HepG2 (cell line): ENCODE results near the gene PIGO. TPM values are rescaled to one million over a fixed set of nuclear protein-coding genes. Genes with fewer than 3 reads are reported as not detected.

Source experiments
- HNRNPL ChIP-seq: fragments of 200-400 bp; formaldehyde crosslinking; IDR thresholded peaks from 2 replicates; pipeline ENCODE4 v1.6.1; 2017; ENCODE audit warnings: mild to moderate bottlenecking, low read depth, low read length
- PCBP1 ChIP-seq: fragments of 200-400 bp; formaldehyde crosslinking; IDR thresholded peaks from 2 replicates; pipeline ENCODE4 v1.6.1; 2017; ENCODE audit warnings: mild to moderate bottlenecking, low read depth, low read length, borderline replicate concordance
- POLR2AphosphoS5 ChIP-seq: IDR thresholded peaks from 2 replicates; pipeline ENCODE4 v1.6.1; 2012; ENCODE audit warnings: low read depth, low read length
- STAT5B ChIP-seq: sonication (generic); formaldehyde crosslinking; IDR thresholded peaks from 2 replicates; pipeline ENCODE4 v1.4.0; 2020; ENCODE audit warnings: missing genetic modification reagents
- TERF1 ChIP-seq: sonication (generic); formaldehyde crosslinking; IDR thresholded peaks from 2 replicates; pipeline ENCODE4 v1.8.0; 2022; ENCODE audit warnings: mild to moderate bottlenecking, missing genetic modification reagents, moderate library complexity
- TRIM24 ChIP-seq: sonication (generic); formaldehyde crosslinking; IDR thresholded peaks from 2 replicates; pipeline ENCODE4 v1.8.0; 2022; ENCODE audit warnings: mild to moderate bottlenecking, missing genetic modification reagents
- ZFP41 ChIP-seq: sonication (generic); formaldehyde crosslinking; IDR thresholded peaks from 2 replicates; pipeline ENCODE4 v1.4.0; 2020; ENCODE audit warnings: mild to moderate bottlenecking, missing genetic modification reagents, borderline replicate concordance
- ZNF18 ChIP-seq: sonication (generic); formaldehyde crosslinking; IDR thresholded peaks from 2 replicates; pipeline ENCODE4 v1.8.0; 2022; ENCODE audit warnings: mild to moderate bottlenecking, missing genetic modification reagents; ENCODE audit not compliant: insufficient replicate concordance
- ZNF234 ChIP-seq: sonication (generic); formaldehyde crosslinking; conservative IDR thresholded peaks from 2 replicates; pipeline ENCODE4 v1.5.1; 2020; ENCODE audit warnings: mild to moderate bottlenecking, missing genetic modification reagents
- ZNF484 ChIP-seq: sonication (generic); formaldehyde crosslinking; IDR thresholded peaks from 2 replicates; pipeline ENCODE4 v1.5.1; 2020; ENCODE audit warnings: mild to moderate bottlenecking, low read depth, missing genetic modification reagents, borderline replicate concordance
- ZNF558 ChIP-seq: sonication (generic); formaldehyde crosslinking; IDR thresholded peaks from 2 replicates; pipeline ENCODE4 v1.9.0; 2022; ENCODE audit warnings: mild to moderate bottlenecking, missing genetic modification reagents, borderline replicate concordance
- ZNF576 ChIP-seq: sonication (generic); formaldehyde crosslinking; IDR thresholded peaks from 2 replicates; pipeline ENCODE4 v1.4.0; 2020; ENCODE audit warnings: mild to moderate bottlenecking, missing genetic modification reagents
- ZNF788 ChIP-seq: sonication (generic); formaldehyde crosslinking; IDR thresholded peaks from 2 replicates; pipeline ENCODE4 v1.5.0; 2020; ENCODE audit warnings: mild to moderate bottlenecking, missing genetic modification reagents, borderline replicate concordance
- ZSCAN30 ChIP-seq: sonication (generic); formaldehyde crosslinking; IDR thresholded peaks from 2 replicates; pipeline ENCODE4 v1.5.0; 2020; ENCODE audit warnings: mild to moderate bottlenecking, missing genetic modification reagents
- polyA plus RNA-seq, 8 experiments: library from polyadenylated mRNA; depleted of rRNA in 3 of 8; stranded (reverse) in 7 of 8; unstranded in 1 of 8; fragments of >200 nt; fragmentation: Illumina TruSeq in 4 of 8; extraction: Trizol in 4 of 8; gene quantifications; 2 replicates each; pipeline versions ENCODE4 v1.2.1 to v1.2.3, GENCODE V29; 2011 to 2016; ENCODE audit warnings: low read depth in 4 of 8, missing spikeins in 1 of 8, mixed read lengths in 1 of 8; ENCODE audit not compliant: insufficient read depth in 1 of 8
- total RNA-seq, 5 experiments: library from RNA; depleted of rRNA; stranded (reverse); fragments of >200 nt; fragmentation: Illumina TruSeq; extraction: Trizol; gene quantifications; 2 replicates each; pipeline ENCODE4 v1.2.3, GENCODE V29; 2016; ENCODE audit warnings: low read depth in 1 of 5
- TF ChIP-seq, protein P1 (sequence below): sonication (generic); formaldehyde crosslinking; IDR thresholded peaks from 2 replicates; pipeline ENCODE4; 2020; ENCODE audit warnings: missing genetic modification reagents, mild to moderate bottlenecking, borderline replicate concordance
- TF ChIP-seq, protein P2 (sequence below): IDR thresholded peaks from 2 replicates; pipeline ENCODE4 v1.6.1; 2016; ENCODE audit warnings: mild to moderate bottlenecking
- TF ChIP-seq, protein P3 (sequence below): sonication (generic); formaldehyde crosslinking; IDR thresholded peaks from 2 replicates; pipeline ENCODE4 v1.9.0; 2022; ENCODE audit warnings: low read depth, missing genetic modification reagents

PIGO gene
- total and polyA plus RNA-seq, 2 of the 13 experiments (the other 11 are each of a cell fraction or from before 2014, with no cell fraction given) = 20.5 to 26.2 TPM

DNA sequence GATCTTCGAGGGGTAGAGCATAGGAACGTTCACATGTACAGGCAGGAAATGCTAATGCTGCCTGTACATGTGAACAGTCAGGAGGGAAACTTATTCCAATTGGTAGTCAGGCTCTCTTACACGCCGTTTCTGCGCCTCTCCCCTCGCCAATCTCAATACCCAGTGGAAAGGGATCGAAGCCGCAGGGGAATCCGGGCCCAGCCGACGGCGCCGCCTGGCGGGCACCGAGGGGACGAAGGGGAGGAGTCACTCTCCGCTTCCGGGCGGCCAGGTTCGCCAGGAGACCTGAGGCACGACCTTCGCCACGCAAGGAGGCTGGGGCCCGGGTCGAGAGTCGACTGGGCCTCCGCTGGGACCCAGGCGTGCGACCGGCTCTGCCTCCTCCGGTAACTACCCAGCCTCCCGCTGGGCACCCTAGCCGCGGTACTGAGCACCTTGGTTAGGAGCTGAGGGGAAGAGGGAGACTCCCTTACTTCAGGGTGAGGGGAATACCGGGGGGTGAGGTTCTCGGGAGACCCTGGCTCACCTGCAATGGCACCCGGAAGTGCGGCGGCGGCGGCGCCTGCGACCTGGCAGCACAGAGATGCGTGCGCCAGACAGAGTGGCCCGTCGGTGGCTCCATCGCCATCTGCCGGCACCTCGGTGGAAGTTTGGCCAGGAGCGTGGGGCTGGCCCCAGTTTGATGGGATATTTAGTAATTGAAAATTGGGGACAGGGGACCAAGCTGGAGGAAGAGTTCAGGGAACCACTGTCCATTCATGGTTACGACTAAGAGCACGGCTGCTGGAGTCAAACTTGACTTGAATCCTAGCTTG lies at the start of gene PIGO (continued):
- TF ChIP-seq TERF1 (CRISPR knock-in tag) (no peak), ZNF18 (CRISPR knock-in tag) (peak; percentile 22), ZNF234 (peak; percentile 90; the same call in 1 of the 2 replicates), ZFP41 (CRISPR knock-in tag) (peak; percentile 49; the same call in 1 of the 2 replicates), HNRNPL (peak; percentile 53; the same call in 1 of the 2 replicates), STAT5B (no peak), ZNF788 (peak; percentile 95), ZNF484 (CRISPR knock-in tag) (no peak), TRIM24 (CRISPR knock-in tag) (no peak), PCBP1 (0 out of 2 replicates have a peak, but pooled peaks have one; percentile 42), POLR2AphosphoS5 (peak; percentile 89), ZNF558 (CRISPR knock-in tag) (peak; percentile 93), ZNF576 (CRISPR knock-in tag) (0 out of 2 replicates have a peak, but pooled peaks have one; percentile 21), ZSCAN30 (CRISPR knock-in tag) (no peak)
- TF ChIP-seq, protein P1, sequence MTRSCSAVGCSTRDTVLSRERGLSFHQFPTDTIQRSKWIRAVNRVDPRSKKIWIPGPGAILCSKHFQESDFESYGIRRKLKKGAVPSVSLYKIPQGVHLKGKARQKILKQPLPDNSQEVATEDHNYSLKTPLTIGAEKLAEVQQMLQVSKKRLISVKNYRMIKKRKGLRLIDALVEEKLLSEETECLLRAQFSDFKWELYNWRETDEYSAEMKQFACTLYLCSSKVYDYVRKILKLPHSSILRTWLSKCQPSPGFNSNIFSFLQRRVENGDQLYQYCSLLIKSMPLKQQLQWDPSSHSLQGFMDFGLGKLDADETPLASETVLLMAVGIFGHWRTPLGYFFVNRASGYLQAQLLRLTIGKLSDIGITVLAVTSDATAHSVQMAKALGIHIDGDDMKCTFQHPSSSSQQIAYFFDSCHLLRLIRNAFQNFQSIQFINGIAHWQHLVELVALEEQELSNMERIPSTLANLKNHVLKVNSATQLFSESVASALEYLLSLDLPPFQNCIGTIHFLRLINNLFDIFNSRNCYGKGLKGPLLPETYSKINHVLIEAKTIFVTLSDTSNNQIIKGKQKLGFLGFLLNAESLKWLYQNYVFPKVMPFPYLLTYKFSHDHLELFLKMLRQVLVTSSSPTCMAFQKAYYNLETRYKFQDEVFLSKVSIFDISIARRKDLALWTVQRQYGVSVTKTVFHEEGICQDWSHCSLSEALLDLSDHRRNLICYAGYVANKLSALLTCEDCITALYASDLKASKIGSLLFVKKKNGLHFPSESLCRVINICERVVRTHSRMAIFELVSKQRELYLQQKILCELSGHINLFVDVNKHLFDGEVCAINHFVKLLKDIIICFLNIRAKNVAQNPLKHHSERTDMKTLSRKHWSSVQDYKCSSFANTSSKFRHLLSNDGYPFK (CRISPR knock-in tag) = peak; percentile 99
- TF ChIP-seq, protein P2, sequence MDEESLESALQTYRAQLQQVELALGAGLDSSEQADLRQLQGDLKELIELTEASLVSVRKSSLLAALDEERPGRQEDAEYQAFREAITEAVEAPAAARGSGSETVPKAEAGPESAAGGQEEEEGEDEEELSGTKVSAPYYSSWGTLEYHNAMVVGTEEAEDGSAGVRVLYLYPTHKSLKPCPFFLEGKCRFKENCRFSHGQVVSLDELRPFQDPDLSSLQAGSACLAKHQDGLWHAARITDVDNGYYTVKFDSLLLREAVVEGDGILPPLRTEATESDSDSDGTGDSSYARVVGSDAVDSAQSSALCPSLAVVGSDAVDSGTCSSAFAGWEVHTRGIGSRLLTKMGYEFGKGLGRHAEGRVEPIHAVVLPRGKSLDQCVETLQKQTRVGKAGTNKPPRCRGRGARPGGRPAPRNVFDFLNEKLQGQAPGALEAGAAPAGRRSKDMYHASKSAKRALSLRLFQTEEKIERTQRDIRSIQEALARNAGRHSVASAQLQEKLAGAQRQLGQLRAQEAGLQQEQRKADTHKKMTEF = peak; percentile 97
- TF ChIP-seq, protein P3, sequence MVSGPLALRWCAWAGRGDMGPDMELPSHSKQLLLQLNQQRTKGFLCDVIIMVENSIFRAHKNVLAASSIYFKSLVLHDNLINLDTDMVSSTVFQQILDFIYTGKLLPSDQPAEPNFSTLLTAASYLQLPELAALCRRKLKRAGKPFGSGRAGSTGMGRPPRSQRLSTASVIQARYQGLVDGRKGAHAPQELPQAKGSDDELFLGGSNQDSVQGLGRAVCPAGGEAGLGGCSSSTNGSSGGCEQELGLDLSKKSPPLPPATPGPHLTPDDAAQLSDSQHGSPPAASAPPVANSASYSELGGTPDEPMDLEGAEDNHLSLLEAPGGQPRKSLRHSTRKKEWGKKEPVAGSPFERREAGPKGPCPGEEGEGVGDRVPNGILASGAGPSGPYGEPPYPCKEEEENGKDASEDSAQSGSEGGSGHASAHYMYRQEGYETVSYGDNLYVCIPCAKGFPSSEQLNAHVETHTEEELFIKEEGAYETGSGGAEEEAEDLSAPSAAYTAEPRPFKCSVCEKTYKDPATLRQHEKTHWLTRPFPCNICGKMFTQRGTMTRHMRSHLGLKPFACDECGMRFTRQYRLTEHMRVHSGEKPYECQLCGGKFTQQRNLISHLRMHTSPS (CRISPR knock-in tag) = peak; percentile 38; the same call in 1 of the 2 replicates
